Natural killer cell (primary cell): Measurements from ENCODE around the gene MCTP1. TPM values are rescaled to one million over a fixed set of nuclear protein-coding genes. Genes with fewer than 3 reads are reported as not detected.

Experiments
- ATAC-seq, 3 donors: fragments of 150-1000 bp in 2 of 3; fragments of 200-7000 bp in 1 of 3; cut with Tn5 transposase; 1 replicate in 1 of 3; 2 replicates in 2 of 3; pipeline ENCODE4 v1.10.0; 2021; ENCODE audit warnings: mild to moderate bottlenecking in 2 of 3, moderate library complexity in 2 of 3
- DNase-seq, 2 donors: peaks; one replicate each; pipeline versions ENCODE4 v3.0.0 to v3.0.0-alpha.2; 2013 to 2021; ENCODE audit warnings: mixed read lengths in 1 of 2
- H3K27ac ChIP-seq: one replicate; pipeline ENCODE4 v1.5.1; 2013; ENCODE audit warnings: mild to moderate bottlenecking, low read length
- H3K27me3 ChIP-seq: one replicate; pipeline ENCODE4 v1.6.1; 2013; ENCODE audit warnings: low read length; ENCODE audit not compliant: control insufficient read depth, insufficient read depth
- H3K36me3 ChIP-seq: one replicate; pipeline ENCODE4 v1.6.1; 2013; ENCODE audit warnings: low read length; ENCODE audit not compliant: control insufficient read depth, insufficient read depth
- H3K4me1 ChIP-seq: one replicate; pipeline ENCODE4 v1.6.1; 2013; ENCODE audit warnings: low read length; ENCODE audit not compliant: control insufficient read depth, insufficient read depth
- H3K4me3 ChIP-seq: one replicate; pipeline ENCODE4 v1.5.1; 2013; ENCODE audit warnings: low read length
- H3K9me3 ChIP-seq: one replicate; pipeline ENCODE4 v1.6.1; 2013; ENCODE audit warnings: low read length; ENCODE audit not compliant: control insufficient read depth, insufficient read depth
- H3K27ac Mint-ChIP-seq, 2 donors: one replicate each; pipeline ENCODE4 v1.8.0; 2022; ENCODE audit warnings: mild to moderate bottlenecking in 2 of 2, mixed read lengths in 2 of 2, moderate library complexity in 1 of 2
- H3K27me3 Mint-ChIP-seq, 2 donors: one replicate each; pipeline ENCODE4 v1.8.0; 2022; ENCODE audit warnings: low read depth in 2 of 2, mixed read lengths in 2 of 2
- H3K36me3 Mint-ChIP-seq: one replicate; pipeline ENCODE4 v1.8.0; 2022; ENCODE audit warnings: mixed read lengths
- H3K4me1 Mint-ChIP-seq, 2 donors: one replicate each; pipeline ENCODE4 v1.8.0; 2022; ENCODE audit warnings: mixed read lengths in 2 of 2
- H3K4me3 Mint-ChIP-seq: one replicate; pipeline ENCODE4 v1.8.0; 2022; ENCODE audit warnings: mild to moderate bottlenecking, moderate library complexity, mixed read lengths
- H3K9me3 Mint-ChIP-seq, 2 donors: one replicate each; pipeline ENCODE4 v1.8.0; 2022; ENCODE audit warnings: mixed read lengths in 2 of 2
- WGBS: methylation state at CpG from one replicate; pipeline ENCODE4 v1.1.7; 2013; ENCODE audit warnings: missing lambda C conversion rate; ENCODE audit not compliant: insufficient coverage; 5-methylcytosine and 5-hydroxymethylcytosine counted together
- intact Hi-C: fragments of 100-400 bp; cut with micrococcal nuclease; formaldehyde crosslinking; loops from one replicate; pipeline ENCODE4 v1.14.2; 2022
- total RNA-seq, 4 donors: library from RNA; stranded (reverse); fragments of 120-200 nt in 1 of 4; gene quantifications; one replicate each; pipeline versions ENCODE4 v1.2.3 to v1.2.4, GENCODE V29; 2013 to 2022
- TF ChIP-seq, protein P1 (sequence below): fragments of 200-600 bp; IDR thresholded peaks from one replicate; pipeline ENCODE4 v1.8.0; 2022; ENCODE audit warnings: antibody characterized with exemption

Gene MCTP1
- total RNA-seq, 3 donors from 2014 or later (not counting 1 experiment from before 2014, with no cell fraction given), result 4.7 to 15.1 (median 9.8) TPM

- no peaks in the 10 kb centered on the region for H3K36me3 Mint-ChIP-seq
- Histone ChIP-seq H3K27ac (no peak overlapping the region), H3K27me3 (peaks cover 2% of the 10 kb centered on the region), H3K36me3 (no peaks in the 10 kb centered on the region), H3K4me3 (no peak overlapping the region), H3K4me1 (no peaks in the 10 kb centered on the region), H3K9me3 (no peaks in the 10 kb centered on the region)
- no peak for DNase-seq
- intact Hi-C loops, result no loop called here
- H3K27ac Mint-ChIP-seq, result no peak overlapping the region
- no peak for ATAC-seq
- no peak overlapping the region for H3K4me3 Mint-ChIP-seq
- peaks cover 0 to 2% of the 10 kb centered on the region in 2 donors for H3K9me3 Mint-ChIP-seq
- WGBS, result 85% methylated on average over 2 of the region's 5 CpGs
- H3K27me3 Mint-ChIP-seq, result peaks cover 6 to 14% of the 10 kb centered on the region in 2 donors
- TF ChIP-seq, protein P1, sequence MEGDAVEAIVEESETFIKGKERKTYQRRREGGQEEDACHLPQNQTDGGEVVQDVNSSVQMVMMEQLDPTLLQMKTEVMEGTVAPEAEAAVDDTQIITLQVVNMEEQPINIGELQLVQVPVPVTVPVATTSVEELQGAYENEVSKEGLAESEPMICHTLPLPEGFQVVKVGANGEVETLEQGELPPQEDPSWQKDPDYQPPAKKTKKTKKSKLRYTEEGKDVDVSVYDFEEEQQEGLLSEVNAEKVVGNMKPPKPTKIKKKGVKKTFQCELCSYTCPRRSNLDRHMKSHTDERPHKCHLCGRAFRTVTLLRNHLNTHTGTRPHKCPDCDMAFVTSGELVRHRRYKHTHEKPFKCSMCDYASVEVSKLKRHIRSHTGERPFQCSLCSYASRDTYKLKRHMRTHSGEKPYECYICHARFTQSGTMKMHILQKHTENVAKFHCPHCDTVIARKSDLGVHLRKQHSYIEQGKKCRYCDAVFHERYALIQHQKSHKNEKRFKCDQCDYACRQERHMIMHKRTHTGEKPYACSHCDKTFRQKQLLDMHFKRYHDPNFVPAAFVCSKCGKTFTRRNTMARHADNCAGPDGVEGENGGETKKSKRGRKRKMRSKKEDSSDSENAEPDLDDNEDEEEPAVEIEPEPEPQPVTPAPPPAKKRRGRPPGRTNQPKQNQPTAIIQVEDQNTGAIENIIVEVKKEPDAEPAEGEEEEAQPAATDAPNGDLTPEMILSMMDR, result no peak
- H3K4me1 Mint-ChIP-seq, result peaks cover 0 to 4% of the 10 kb centered on the region in 2 donors
Observed at GRCh38 chr5:94777056-94777880, 507.6 kb downstream of the MCTP1 start.

DNA sequence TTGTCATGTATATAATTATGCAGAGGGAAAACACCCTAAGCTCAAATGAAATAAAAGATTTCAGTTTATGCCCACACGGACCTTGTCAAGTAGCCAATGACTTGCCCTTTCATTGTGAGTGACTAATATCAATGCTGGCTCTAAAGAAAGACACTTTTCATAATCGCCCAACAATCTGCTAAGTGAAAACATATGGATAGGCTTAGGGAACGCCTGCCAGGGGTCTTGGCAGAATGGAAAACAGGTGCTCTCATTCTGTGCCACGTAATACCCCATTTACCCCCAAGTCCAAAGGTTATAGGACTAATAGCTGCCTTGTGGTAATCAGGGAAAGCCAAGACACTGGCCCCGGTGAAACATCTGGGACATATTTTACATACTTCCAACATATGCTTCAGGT, 508.7 kb downstream of the MCTP1 start:
- peaks cover 0 to 2% of the 10 kb centered on the region in 2 donors for H3K9me3 Mint-ChIP-seq
- no peaks in the 10 kb centered on the region for H3K9me3 ChIP-seq
- H3K4me1 Mint-ChIP-seq, result peaks cover 0 to 4% of the 10 kb centered on the region in 2 donors
- 86% methylated on average over 5 of the region's 5 CpGs for WGBS
- H3K4me3 ChIP-seq, result no peak overlapping the region
- H3K4me3 Mint-ChIP-seq, result no peak overlapping the region
- H3K36me3 Mint-ChIP-seq, result no peaks in the 10 kb centered on the region
- intact Hi-C loops, result no loop called here
- no peak overlapping the region for H3K27ac ChIP-seq
- no peaks in the 10 kb centered on the region for H3K36me3 ChIP-seq
- no peak for DNase-seq
- H3K27me3 ChIP-seq, result no peaks in the 10 kb centered on the region
- no peaks in the 10 kb centered on the region for H3K4me1 ChIP-seq
- no peak overlapping the region for H3K27ac Mint-ChIP-seq
- peaks cover 6 to 12% of the 10 kb centered on the region in 2 donors for H3K27me3 Mint-ChIP-seq
- TF ChIP-seq, protein P1, result no peak
- no peak for ATAC-seq

DNA sequence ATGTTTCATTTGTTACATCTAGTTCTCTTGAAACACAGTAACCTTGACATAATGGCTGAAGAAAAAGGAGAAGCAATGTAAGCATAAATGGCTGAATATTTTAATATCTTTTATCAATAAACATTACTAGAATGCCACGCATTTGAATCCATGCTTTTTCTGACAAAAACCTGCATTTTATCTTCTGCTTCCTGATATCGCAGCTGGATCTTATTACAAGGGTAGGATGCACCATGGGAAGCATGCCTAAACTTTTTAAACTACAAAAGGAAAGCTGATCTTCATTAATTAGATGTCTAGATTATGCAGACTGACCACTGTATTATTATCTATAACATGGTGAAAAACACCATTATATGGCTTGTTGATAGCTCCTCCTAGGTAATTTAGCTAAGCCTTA, 509.8 kb downstream of the MCTP1 start:
- H3K36me3 ChIP-seq, result no peaks in the 10 kb centered on the region

More for the DNA sequence above, 509.8 kb downstream of the MCTP1 start:
- intact Hi-C loops, result no loop called here
- no peak for DNase-seq
- TF ChIP-seq, protein P1, result no peak
- H3K4me1 Mint-ChIP-seq, result peaks cover 0 to 4% of the 10 kb centered on the region in 2 donors
- H3K27me3 Mint-ChIP-seq, result peaks cover 6 to 12% of the 10 kb centered on the region in 2 donors
- no peak overlapping the region for H3K4me3 Mint-ChIP-seq
- ATAC-seq, result no peak
- 100% methylated on average over 2 of the region's 2 CpGs for WGBS
- H3K36me3 Mint-ChIP-seq, result no peaks in the 10 kb centered on the region
- no peaks in the 10 kb centered on the region for H3K9me3 ChIP-seq
- no peaks in the 10 kb centered on the region for H3K27me3 ChIP-seq
- no peak overlapping the region for H3K4me3 ChIP-seq
- no peaks in the 10 kb centered on the region for H3K4me1 ChIP-seq
- H3K27ac Mint-ChIP-seq, result no peak overlapping the region
- H3K9me3 Mint-ChIP-seq, result peaks cover 0 to 2% of the 10 kb centered on the region in 2 donors
- no peak overlapping the region for H3K27ac ChIP-seq
